ENCODE results near the gene HEXD.

HEXD gene

DNA sequence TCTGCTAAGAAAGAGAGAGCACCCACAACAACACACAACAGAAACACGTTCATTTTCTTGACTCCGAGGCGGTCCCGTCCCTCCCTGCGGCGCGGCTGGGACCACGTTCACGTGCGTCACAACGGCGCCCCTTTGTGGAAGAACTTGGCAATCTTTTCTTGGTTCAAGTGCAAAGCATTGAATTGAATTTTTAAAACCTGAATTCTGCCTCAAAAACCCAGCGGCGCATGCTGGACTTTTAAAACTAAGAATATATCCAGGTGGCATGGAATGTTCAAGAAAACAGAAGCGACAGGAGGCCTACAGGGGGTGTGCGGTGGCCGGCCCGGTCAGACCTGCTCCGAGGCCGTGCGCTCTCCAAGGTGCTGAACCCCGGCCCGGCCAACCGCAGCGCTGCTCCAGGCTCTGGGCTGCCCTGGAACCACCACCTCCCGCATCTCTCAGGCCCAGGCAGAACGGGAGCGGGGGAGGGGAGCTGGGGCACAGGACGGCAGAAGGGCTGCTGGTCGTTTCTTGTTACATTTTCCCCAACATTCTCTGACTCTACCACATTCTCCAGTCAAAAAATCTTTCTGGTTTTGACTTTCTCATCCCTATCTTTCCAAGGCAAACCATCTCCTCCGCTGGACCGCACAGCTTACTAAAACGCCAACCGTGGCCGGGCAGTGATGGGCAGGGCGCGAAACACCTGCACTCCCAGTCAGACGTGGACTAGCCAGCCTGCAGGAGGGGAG, 3.4 kb upstream of the HEXD start:
- DNase-seq (ENCODE audit: low read depth in 1 of 2, low spot score in 1 of 2), result peak; percentile 46 to 51

- no peak for DNase-seq (ENCODE audit: low read depth in 1 of 2, low spot score in 1 of 2)
Observed at GRCh38 chr17:82415336-82415735, 2.8 kb upstream of the HEXD start.

GRCh38 chr17:82415786-82416185, 2.4 kb upstream of the HEXD start:
- DNase-seq (ENCODE audit: low read depth in 1 of 2, low spot score in 1 of 2), result no peak

DNA sequence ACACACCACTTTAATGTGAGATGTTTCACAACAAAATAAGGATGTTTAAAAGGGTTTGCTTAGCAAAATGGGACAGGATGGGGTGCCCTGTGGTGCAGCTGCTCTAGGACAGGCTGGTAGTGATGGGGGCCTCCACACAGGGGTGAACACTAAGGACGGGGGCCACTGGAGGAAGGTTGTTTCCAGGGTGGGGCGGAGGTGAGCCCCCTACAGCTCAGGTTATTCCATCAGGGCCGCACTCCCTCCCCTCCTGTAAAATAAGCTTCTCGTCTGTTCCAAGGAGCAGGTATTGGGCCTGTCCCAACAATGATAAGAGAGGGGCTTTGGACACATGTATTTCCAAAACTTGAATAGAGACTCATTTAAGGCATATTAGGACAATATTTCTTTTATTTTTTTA, 1.9 kb upstream of the HEXD start:
- no peak for DNase-seq (ENCODE audit: low read depth in 1 of 2, low spot score in 1 of 2)

GRCh38 chr17:82416771-82417170, 1.4 kb upstream of the HEXD start:
- no peak for DNase-seq (ENCODE audit: low read depth in 1 of 2, low spot score in 1 of 2)

- DNase-seq (ENCODE audit: low read depth in 1 of 2, low spot score in 1 of 2), result no peak
Observed at GRCh38 chr17:82419540-82419939, 1.4 kb downstream of the HEXD start.

GRCh38 chr17:82424001-82424862, 6.1 kb downstream of the HEXD start:
- DNase-seq (ENCODE audit: low read depth in 1 of 2, low spot score in 1 of 2), result peak in 1 of 2 donors; percentile 31

GRCh38 chr17:82424863-82425159, 6.7 kb downstream of the HEXD start:
- no peak for DNase-seq (ENCODE audit: low read depth in 1 of 2, low spot score in 1 of 2)

DNA sequence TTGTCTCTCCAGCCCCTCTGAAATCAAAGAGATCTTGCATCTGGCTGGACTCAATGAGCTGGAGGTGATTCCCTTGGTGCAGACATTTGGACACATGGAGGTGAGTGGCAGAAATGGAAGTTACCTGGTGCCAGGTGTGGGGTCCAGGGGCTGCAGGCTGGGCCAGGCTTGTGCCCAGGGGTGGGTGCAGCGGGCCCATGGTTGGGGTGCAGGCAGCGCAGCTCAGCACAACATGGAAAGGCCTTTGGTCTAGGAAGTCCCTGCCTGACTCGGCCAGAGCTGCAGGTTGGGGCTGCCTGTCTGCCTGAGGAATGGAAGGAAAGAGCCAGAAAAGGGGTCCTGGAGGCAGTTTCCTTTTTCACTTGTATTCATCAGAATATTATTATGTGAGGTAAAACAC, 10.4 kb downstream of the HEXD start:
- no peak for DNase-seq (ENCODE audit: low read depth in 1 of 2, low spot score in 1 of 2)

DNA sequence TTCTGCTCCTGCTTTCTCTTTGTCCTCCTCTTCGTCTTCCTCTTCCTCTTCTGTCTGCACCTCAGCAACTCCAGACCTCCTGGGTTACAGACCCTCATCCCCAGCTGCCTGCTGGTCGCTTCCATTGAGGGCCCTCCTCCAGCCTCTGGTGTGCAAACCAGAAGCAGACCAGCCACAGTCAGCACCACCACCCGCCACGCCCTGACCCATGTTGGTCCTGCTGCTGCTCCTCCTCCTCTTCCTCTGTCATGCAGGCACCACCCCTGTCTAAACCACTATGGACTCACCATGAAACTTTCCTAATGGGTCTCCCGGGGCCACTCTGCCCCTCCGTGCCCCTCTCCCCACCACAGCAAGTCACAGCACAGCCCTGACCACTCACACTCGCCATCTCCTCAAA, 11.7 kb downstream of the HEXD start:
- no peak for DNase-seq (ENCODE audit: low read depth in 1 of 2, low spot score in 1 of 2)

DNA sequence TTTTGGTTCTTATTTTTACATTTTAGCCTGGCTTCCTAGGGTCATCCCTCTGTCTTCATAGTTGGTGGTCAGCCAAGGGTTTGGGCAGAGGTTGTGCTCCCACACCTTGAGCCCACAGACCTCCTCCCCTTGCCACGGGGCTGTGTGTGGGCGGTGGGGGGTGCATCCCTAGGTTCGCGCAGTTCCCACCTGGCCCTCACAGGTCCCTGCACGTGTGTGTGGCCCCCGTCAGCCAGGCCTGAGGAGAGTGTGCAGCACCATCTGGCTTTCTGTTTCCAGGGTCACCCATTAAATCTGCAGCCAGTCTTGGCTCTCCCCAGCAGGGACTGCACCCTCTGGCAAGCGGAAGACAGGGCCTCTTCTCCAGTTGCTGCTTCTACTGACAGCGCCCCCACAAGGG, 13.9 kb downstream of the HEXD start:
- no peak for DNase-seq (ENCODE audit: low read depth in 1 of 2, low spot score in 1 of 2)

- DNase-seq (ENCODE audit: low read depth in 1 of 2, low spot score in 1 of 2), result no peak
Observed at GRCh38 chr17:82433560-82434215, 15.5 kb downstream of the HEXD start.

GRCh38 chr17:82434216-82434565, 16.0 kb downstream of the HEXD start:
- no peak for DNase-seq (ENCODE audit: low read depth in 1 of 2, low spot score in 1 of 2)

DNA sequence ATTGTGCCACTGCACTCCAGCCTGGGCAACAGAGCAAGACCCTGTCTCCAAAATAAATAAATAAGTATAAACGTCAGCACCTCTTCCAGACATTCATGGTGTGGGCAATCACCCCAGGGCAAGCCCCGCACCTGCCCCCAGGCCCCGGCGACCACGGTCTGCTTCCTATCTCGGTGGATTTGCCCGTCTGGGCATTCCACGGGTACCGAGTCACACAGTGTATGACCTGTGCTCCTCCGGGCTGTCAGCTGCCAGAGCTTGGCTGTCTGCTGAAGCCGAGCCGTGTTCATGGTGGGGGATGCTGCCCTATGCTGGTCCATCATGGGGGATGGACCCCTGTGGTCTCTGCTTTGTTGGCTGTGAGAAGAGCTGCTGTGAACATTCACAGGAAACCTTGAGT, 17.0 kb downstream of the HEXD start:
- no peak for DNase-seq (ENCODE audit: low read depth in 1 of 2, low spot score in 1 of 2)

DNA sequence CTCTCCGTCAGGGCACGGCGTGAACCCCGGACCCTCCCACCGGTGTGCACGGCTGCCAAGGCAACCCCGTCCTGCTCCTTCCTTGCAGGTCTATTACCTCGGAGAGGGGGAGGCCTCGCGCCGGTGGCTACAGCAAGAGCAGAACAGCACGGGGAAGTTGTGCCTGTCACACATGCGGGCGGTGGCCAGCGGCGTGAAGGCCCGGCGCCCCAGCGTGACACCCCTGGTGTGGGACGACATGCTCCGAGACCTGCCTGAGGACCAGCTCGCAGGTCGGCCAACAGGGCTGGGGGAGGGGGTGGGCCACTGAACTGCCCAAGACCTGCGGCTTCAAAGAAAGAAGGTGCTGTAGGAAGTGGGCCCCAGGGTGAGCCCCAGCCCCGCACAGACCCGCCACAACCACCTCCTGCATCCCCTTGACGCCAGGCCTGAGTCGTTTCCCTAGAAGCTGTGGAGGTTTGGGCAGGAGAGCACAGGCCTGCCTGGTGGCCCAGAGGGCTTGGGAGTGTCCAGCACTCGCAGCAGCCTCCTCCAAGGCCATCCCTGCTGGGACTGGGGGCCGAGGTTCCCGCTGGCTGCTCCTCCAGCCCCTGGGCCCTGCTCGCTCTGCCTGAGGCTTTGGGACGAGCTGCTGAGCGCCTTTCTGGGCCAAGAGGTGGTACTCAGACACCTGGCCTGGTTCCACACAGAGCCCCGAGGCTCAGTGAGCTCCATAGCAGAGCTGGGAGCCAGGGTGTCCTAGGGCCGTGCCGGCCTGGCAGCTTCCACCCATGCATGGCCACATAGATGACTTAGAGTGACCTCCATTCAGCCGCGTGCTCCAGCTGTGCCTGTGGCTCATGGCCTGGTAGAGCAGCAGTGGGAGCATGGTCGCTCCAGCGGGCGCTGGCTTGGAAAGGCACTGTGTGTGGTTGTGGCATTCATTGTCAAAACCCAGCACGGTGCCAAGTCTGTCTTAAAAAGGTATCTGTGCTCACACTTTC, 17.7 kb downstream of the HEXD start:
- no peak for DNase-seq (ENCODE audit: low read depth in 1 of 2, low spot score in 1 of 2)

- DNase-seq (ENCODE audit: low read depth in 1 of 2, low spot score in 1 of 2), result no peak
Observed at GRCh38 chr17:82436601-82437324, 18.6 kb downstream of the HEXD start.

DNA sequence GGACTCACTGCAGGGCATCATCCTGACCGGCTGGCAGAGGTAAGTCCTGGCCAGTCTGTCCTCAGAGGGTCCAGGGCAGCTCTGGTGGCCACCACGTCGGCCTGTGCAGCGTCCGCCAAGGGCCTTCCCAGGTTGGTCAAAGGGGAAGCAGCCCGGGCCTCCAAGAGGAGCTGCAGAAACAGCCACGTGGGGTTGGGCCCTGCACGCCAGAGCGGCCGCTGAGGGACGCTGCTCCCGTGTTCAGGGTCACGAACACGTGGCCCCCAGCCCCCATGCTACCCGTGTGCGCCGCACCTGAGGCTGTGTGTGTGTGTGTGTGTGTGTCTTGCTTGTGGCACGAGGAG, 19.1 kb downstream of the HEXD start:
- DNase-seq (ENCODE audit: low read depth in 1 of 2, low spot score in 1 of 2), result no peak

GRCh38 chr17:82438401-82439193, 20.4 kb downstream of the HEXD start:
- no peak for DNase-seq (ENCODE audit: low read depth in 1 of 2, low spot score in 1 of 2)

DNA sequence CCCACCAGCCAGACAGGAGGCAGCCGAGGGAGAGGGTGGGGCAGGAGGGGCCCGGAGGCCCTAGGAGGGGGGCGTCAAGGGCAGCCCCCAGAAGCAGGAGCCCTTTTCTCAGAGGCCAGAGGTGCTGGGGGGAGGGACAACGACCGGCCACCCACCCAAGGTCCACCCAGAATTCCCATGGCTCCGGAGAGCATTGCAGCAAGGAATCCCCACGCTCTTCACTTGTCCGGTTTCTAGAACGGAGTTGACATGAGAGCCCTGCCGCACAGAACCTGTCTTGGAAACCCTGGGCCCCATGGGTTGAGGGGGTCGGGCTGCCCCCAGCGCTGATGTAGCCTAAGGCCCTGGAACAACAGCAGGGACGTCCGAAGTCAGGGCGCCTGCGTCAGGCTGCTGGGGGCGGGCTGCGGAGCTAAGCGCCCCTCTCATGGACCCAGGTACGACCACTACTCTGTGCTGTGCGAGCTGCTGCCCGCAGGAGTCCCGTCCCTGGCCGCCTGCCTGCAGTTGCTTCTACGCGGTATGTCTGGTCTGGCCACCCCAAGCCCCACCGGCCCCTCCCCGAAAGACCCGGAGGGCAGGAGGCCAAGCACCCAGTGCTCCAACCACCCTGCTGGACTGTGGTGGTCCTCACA, 21.2 kb downstream of the HEXD start:
- DNase-seq (ENCODE audit: low read depth in 1 of 2, low spot score in 1 of 2), result no peak
